HCT116 (cell line): ENCODE results near the gene RNF175.

Experiments used
- MAX ChIP-seq: IDR thresholded peaks from 2 replicates; pipeline ENCODE4 v1.6.1; 2012
- TF ChIP-seq, protein P1 (sequence below): IDR thresholded peaks from 2 replicates; pipeline ENCODE4 v1.6.1; 2012; ENCODE audit warnings: low read depth
- TF ChIP-seq, protein P2 (sequence below), 3 experiments: fragments of 200-600 bp in 1 of 3; sonication (generic) in 1 of 3; IDR thresholded peaks in 2 of 3; conservative IDR thresholded peaks in 1 of 3; 2 replicates each; pipeline ENCODE4 v1.5.1; 2012 to 2017; ENCODE audit warnings: low read depth in 2 of 3, low read length in 2 of 3, antibody characterized with exemption in 1 of 3, borderline replicate concordance in 1 of 3, control low read depth in 1 of 3, mild to moderate bottlenecking in 1 of 3, mixed read lengths in 1 of 3, mixed run types in 1 of 3, moderate library complexity in 1 of 3; ENCODE audit not compliant: insufficient read depth in 1 of 3

- no peak for TF ChIP-seq MAX
- TF ChIP-seq, protein P1, sequence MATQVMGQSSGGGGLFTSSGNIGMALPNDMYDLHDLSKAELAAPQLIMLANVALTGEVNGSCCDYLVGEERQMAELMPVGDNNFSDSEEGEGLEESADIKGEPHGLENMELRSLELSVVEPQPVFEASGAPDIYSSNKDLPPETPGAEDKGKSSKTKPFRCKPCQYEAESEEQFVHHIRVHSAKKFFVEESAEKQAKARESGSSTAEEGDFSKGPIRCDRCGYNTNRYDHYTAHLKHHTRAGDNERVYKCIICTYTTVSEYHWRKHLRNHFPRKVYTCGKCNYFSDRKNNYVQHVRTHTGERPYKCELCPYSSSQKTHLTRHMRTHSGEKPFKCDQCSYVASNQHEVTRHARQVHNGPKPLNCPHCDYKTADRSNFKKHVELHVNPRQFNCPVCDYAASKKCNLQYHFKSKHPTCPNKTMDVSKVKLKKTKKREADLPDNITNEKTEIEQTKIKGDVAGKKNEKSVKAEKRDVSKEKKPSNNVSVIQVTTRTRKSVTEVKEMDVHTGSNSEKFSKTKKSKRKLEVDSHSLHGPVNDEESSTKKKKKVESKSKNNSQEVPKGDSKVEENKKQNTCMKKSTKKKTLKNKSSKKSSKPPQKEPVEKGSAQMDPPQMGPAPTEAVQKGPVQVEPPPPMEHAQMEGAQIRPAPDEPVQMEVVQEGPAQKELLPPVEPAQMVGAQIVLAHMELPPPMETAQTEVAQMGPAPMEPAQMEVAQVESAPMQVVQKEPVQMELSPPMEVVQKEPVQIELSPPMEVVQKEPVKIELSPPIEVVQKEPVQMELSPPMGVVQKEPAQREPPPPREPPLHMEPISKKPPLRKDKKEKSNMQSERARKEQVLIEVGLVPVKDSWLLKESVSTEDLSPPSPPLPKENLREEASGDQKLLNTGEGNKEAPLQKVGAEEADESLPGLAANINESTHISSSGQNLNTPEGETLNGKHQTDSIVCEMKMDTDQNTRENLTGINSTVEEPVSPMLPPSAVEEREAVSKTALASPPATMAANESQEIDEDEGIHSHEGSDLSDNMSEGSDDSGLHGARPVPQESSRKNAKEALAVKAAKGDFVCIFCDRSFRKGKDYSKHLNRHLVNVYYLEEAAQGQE: no peak
- TF ChIP-seq, protein P2, sequence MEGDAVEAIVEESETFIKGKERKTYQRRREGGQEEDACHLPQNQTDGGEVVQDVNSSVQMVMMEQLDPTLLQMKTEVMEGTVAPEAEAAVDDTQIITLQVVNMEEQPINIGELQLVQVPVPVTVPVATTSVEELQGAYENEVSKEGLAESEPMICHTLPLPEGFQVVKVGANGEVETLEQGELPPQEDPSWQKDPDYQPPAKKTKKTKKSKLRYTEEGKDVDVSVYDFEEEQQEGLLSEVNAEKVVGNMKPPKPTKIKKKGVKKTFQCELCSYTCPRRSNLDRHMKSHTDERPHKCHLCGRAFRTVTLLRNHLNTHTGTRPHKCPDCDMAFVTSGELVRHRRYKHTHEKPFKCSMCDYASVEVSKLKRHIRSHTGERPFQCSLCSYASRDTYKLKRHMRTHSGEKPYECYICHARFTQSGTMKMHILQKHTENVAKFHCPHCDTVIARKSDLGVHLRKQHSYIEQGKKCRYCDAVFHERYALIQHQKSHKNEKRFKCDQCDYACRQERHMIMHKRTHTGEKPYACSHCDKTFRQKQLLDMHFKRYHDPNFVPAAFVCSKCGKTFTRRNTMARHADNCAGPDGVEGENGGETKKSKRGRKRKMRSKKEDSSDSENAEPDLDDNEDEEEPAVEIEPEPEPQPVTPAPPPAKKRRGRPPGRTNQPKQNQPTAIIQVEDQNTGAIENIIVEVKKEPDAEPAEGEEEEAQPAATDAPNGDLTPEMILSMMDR (IDR thresholded peaks at IDR 0.05 in 2 of 3, conservative IDR thresholded peaks at IDR 0.05 in 1 of 3; ENCODE audit: borderline replicate concordance in 1 of 3, insufficient read depth in 1 of 3, low read depth in 2 of 3, low read length in 2 of 3): no peak
Observed at GRCh38 chr4:153676984-153677383, 82.8 kb downstream of the RNF175 start.
